ENCODE results near the gene HACD4. TPM values are rescaled to one million over a fixed set of nuclear protein-coding genes. Genes with fewer than 3 reads are reported as not detected.
"Not testable (repeated sequence)": the region's sequence is repeated elsewhere in the genome, so short reads cannot be mapped to it uniquely, and the experiment has no call there.

Gene HACD4
- total and polyA plus RNA-seq, 5 donors from 2014 or later = 8.2 to 12.0 (median 9.9) TPM

DNA sequence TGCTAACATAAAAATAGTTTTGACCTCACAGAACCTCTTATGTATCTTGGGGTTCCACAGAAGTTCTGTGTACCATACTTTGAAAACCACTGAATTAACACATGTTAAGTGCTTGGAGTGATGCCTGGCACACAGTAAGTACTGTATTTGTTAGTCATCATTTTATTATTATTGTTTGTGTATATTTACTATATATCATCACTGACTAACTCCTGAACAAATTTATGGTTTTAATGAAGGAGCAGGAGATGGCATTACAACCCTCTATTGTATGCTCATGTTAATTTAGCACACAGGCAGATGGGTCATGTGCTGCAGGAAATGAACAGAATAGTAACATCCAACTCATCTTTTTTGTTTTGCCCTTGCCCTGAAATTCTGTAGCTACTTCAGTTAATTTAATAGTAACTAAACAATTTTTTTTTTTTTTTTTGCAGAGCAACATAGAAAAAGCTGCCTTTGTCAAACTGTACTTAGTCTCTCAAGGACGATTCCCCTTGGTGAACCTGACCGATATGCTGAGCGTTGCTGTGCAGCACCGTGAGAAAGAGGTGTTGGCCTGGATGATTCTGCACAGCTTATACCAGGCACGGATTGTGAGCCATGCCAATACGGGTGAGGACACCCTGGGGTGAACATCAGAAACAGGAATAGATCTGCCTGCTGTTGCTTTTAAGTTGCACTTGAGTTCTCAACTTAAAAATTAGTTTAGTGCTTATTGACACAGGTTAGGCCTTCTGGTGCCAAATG is 45.4 kb downstream of the HACD4 start:
- no peak for DNase-seq
- H3K4me3 ChIP-seq (ENCODE audit: low read depth, low read length) = no peak overlapping the region
- H3K4me3 Mint-ChIP-seq = no peak overlapping the region
- no peaks in the 10 kb centered on the region for H3K9me3 Mint-ChIP-seq
- peaks cover 13% of the 10 kb centered on the region for H3K36me3 ChIP-seq (ENCODE audit: control insufficient read depth, insufficient read depth, low read length)
- H3K27me3 ChIP-seq (ENCODE audit: control insufficient read depth, insufficient read depth, low read length) = no peaks in the 10 kb centered on the region
- H3K27me3 Mint-ChIP-seq = no peaks in the 10 kb centered on the region
- H3K4me1 ChIP-seq (ENCODE audit: control insufficient read depth, insufficient read depth, low read length, poor library complexity, severe bottlenecking) = no peaks in the 10 kb centered on the region
- H3K9me3 ChIP-seq (ENCODE audit: control insufficient read depth in 2 of 2, low read length in 2 of 2) = no peaks in the 10 kb centered on the region
- no peaks in the 10 kb centered on the region for H3K4me1 Mint-ChIP-seq
- no peak overlapping the region for H3K27ac Mint-ChIP-seq
- H3K36me3 Mint-ChIP-seq = peaks cover 49% of the 10 kb centered on the region
- ATAC-seq (ENCODE audit: low read depth in 2 of 2) = no peak
- no peak overlapping the region for H3K27ac ChIP-seq (ENCODE audit: insufficient read depth, low read length, poor library complexity, severe bottlenecking)

DNA sequence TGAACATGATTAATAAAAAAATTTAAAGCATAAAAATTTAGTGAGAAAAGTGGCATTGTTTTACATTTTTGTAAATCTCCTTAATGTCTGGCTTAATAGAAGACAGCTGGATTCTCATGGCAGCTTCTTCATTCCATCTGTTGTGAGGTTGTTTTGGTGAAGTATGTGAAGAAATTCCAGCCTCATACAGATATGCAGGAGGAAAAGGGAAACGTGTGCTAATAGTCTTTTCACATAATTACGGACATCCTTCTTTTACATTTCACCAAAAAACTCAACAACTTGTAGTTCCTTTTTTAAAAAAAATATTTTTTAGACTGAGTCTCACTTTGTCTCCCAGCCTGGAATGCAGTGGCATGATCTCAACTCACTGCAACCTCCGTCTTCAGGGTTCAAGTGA is 46.9 kb downstream of the HACD4 start:
- Mint-ChIP-seq H3K27ac (no peak overlapping the region), H3K9me3 (no peaks in the 10 kb centered on the region), H3K4me1 (no peaks in the 10 kb centered on the region), H3K4me3 (no peak overlapping the region), H3K27me3 (no peaks in the 10 kb centered on the region), H3K36me3 (peaks cover 44% of the 10 kb centered on the region)
- H3K4me1 ChIP-seq (ENCODE audit: control insufficient read depth, insufficient read depth, low read length, poor library complexity, severe bottlenecking) = no peaks in the 10 kb centered on the region
- no peaks in the 10 kb centered on the region for H3K9me3 ChIP-seq (ENCODE audit: control insufficient read depth in 2 of 2, low read length in 2 of 2)
- no peak for ATAC-seq (ENCODE audit: low read depth in 2 of 2)
- H3K27ac ChIP-seq (ENCODE audit: insufficient read depth, low read length, poor library complexity, severe bottlenecking) = no peak overlapping the region
- H3K4me3 ChIP-seq (ENCODE audit: low read depth, low read length) = no peak overlapping the region
- DNase-seq = no peak
- H3K27me3 ChIP-seq (ENCODE audit: control insufficient read depth, insufficient read depth, low read length) = no peaks in the 10 kb centered on the region
- H3K36me3 ChIP-seq (ENCODE audit: control insufficient read depth, insufficient read depth, low read length) = peaks cover 11% of the 10 kb centered on the region

DNA sequence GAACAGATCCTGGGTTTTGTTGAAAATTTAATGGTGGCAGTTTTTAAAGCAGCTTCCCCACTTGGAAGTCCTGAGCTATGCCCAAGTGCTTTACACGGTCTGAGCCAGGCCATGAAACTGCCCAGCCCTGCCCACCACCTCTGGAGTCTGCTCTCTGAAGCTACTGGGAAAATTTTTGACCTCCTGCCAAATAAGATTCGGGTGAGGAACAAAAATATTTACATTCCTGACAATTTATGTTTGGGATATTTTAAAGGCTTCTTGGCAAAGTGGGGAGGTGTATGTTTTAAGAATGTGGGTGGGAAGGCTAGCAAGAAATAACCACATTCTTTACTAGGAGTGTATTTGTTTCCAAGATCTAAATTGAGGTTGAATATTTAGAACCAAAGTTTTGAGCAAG is 50.0 kb downstream of the HACD4 start:
- Mint-ChIP-seq H3K27ac (no peak overlapping the region), H3K9me3 (no peaks in the 10 kb centered on the region), H3K36me3 (peaks cover 46% of the 10 kb centered on the region), H3K27me3 (no peaks in the 10 kb centered on the region), H3K4me1 (no peaks in the 10 kb centered on the region), H3K4me3 (no peak overlapping the region)
- no peak overlapping the region for H3K4me3 ChIP-seq (ENCODE audit: low read depth, low read length)
- no peaks in the 10 kb centered on the region for H3K9me3 ChIP-seq (ENCODE audit: control insufficient read depth in 2 of 2, low read length in 2 of 2)
- no peaks in the 10 kb centered on the region for H3K27me3 ChIP-seq (ENCODE audit: control insufficient read depth, insufficient read depth, low read length)
- H3K36me3 ChIP-seq (ENCODE audit: control insufficient read depth, insufficient read depth, low read length) = peaks cover 18% of the 10 kb centered on the region
- ATAC-seq (ENCODE audit: low read depth in 2 of 2) (no peak), DNase-seq (no peak)
- no peak overlapping the region for H3K27ac ChIP-seq (ENCODE audit: insufficient read depth, low read length, poor library complexity, severe bottlenecking)
- no peaks in the 10 kb centered on the region for H3K4me1 ChIP-seq (ENCODE audit: control insufficient read depth, insufficient read depth, low read length, poor library complexity, severe bottlenecking)

- ATAC-seq (ENCODE audit: low read depth in 2 of 2) = no peak
- no peaks in the 10 kb centered on the region for H3K4me1 Mint-ChIP-seq
- no peak overlapping the region for H3K4me3 Mint-ChIP-seq
Measured at GRCh38 chr9:20980832-20981455, 50.5 kb downstream of the HACD4 start.

DNA sequence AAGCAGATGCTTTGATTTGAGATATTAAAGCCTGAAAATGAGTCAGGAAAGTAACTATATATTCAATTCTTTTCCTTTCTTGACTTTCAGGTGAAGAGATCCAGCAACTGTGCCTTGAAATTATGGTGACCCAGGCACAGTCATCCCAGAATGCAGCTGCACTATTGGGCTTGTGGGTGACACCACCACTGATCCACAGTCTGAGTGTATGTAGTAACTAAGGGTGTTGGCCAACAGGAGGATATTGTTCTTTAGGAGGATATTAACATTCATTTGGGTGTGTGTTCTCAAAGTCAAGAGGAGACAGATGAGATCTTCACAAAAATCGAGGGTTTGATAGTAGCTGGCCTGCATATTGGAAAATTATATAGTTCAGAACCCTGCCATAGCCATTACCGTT is 53.2 kb downstream of the HACD4 start:
- no peak overlapping the region for H3K27ac ChIP-seq (ENCODE audit: insufficient read depth, low read length, poor library complexity, severe bottlenecking)
- H3K9me3 Mint-ChIP-seq = no peaks in the 10 kb centered on the region
- no peaks in the 10 kb centered on the region for H3K4me1 ChIP-seq (ENCODE audit: control insufficient read depth, insufficient read depth, low read length, poor library complexity, severe bottlenecking)
- H3K9me3 ChIP-seq (ENCODE audit: control insufficient read depth in 2 of 2, low read length in 2 of 2) = no peaks in the 10 kb centered on the region
- no peak for DNase-seq
- H3K27me3 ChIP-seq (ENCODE audit: control insufficient read depth, insufficient read depth, low read length) = no peaks in the 10 kb centered on the region
- no peaks in the 10 kb centered on the region for H3K27me3 Mint-ChIP-seq
- H3K36me3 ChIP-seq (ENCODE audit: control insufficient read depth, insufficient read depth, low read length) = peaks cover 14% of the 10 kb centered on the region
- peaks cover 52% of the 10 kb centered on the region for H3K36me3 Mint-ChIP-seq
- H3K4me3 ChIP-seq (ENCODE audit: low read depth, low read length) = no peak overlapping the region
- no peak for ATAC-seq (ENCODE audit: low read depth in 2 of 2)
- no peak overlapping the region for H3K27ac Mint-ChIP-seq
- no peaks in the 10 kb centered on the region for H3K4me1 Mint-ChIP-seq
- no peak overlapping the region for H3K4me3 Mint-ChIP-seq

More at GRCh38 chr9:20980832-20981455, 50.5 kb downstream of the HACD4 start:
- Mint-ChIP-seq H3K27ac (no peak overlapping the region), H3K27me3 (no peaks in the 10 kb centered on the region), H3K36me3 (peaks cover 45% of the 10 kb centered on the region), H3K9me3 (no peaks in the 10 kb centered on the region)
- Histone ChIP-seq H3K27ac (ENCODE audit: insufficient read depth, low read length, poor library complexity, severe bottlenecking) (no peak overlapping the region), H3K27me3 (ENCODE audit: control insufficient read depth, insufficient read depth, low read length) (no peaks in the 10 kb centered on the region), H3K4me3 (ENCODE audit: low read depth, low read length) (no peak overlapping the region), H3K4me1 (ENCODE audit: control insufficient read depth, insufficient read depth, low read length, poor library complexity, severe bottlenecking) (no peaks in the 10 kb centered on the region), H3K9me3 (ENCODE audit: control insufficient read depth in 2 of 2, low read length in 2 of 2) (no peaks in the 10 kb centered on the region), H3K36me3 (ENCODE audit: control insufficient read depth, insufficient read depth, low read length) (peaks cover 18% of the 10 kb centered on the region)
- DNase-seq = no peak

DNA sequence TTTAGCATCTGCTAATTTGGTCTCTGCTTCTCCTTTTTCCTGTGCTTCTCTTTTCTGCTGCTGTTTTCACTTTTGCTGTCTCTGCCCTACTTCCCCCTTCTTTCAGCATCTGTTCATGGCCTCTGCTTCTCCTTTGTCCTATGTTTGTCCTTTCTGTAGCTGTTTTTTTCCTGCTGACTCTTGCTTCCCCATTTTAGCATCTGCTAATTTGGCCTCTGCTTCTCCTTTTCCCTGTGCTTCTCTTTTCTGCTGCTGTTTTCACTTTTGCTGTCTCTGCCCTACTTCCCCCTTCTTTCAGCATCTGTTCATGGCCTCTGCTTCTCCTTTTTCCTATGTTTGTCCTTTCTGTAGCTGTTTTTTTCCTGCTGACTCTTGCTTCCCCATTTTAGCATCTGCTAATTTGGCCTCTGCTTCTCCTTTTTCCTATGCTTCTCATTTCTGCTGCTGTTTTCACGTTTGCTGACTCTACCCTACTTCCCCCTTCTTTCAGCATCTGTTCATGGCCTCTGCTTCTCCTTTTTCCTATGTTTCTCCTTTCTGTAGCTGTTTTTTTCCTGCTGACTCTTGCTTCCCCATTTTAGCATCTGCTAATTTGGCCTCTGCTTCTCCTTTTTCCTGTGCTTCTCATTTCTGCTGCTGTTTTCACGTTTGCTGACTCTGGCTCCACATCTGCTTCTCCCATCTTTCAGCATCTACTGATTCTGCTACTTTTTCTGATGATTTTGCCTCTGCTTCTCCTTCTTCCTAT is 57.1 kb downstream of the HACD4 start:
- H3K4me3 ChIP-seq (ENCODE audit: low read depth, low read length); H3K27ac ChIP-seq (ENCODE audit: insufficient read depth, low read length, poor library complexity, severe bottlenecking); H3K9me3 Mint-ChIP-seq; H3K4me1 ChIP-seq (ENCODE audit: control insufficient read depth, insufficient read depth, low read length, poor library complexity, severe bottlenecking); H3K4me3 Mint-ChIP-seq; H3K36me3 ChIP-seq (ENCODE audit: control insufficient read depth, insufficient read depth, low read length); H3K27ac Mint-ChIP-seq; ATAC-seq (ENCODE audit: low read depth in 2 of 2); H3K4me1 Mint-ChIP-seq; DNase-seq; H3K9me3 ChIP-seq (ENCODE audit: control insufficient read depth in 2 of 2, low read length in 2 of 2); H3K27me3 ChIP-seq (ENCODE audit: control insufficient read depth, insufficient read depth, low read length); H3K27me3 Mint-ChIP-seq: not testable (repeated sequence)
- H3K36me3 Mint-ChIP-seq = peaks cover 40% of the 10 kb centered on the region

DNA sequence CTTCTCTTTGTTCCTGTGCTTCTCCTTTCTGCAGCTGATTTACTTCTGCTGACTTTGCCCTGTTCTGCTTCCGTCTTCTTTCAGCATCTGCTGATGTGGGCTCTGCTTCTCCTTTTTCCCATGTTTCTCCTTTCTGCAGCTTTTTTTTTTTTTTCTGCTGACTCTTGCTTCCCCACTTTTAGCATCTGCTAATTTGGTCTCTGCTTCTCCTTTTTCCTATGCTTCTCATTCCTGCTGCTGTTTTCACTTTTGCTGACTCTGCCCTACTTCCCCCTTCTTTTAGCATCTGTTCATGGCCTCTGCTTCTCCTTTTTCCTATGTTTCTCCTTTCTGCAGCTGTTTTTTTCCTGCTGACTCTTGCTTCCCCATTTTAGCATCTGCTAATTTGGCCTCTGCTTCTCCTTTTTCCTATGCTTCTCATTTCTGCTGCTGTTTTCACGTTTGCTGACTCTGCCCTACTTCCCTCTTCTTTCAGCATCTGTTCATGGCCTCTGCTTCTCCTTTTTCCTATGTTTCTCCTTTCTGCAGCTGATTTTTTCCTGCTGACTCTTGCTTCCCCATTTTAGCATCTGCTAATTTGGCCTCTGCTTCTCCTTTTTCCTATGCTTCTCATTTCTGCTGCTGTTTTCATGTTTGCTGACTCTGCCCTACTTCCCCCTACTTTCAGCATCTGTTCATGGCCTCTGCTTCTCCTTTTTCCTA is 58.0 kb downstream of the HACD4 start:
- not testable (repeated sequence) for H3K9me3 Mint-ChIP-seq; H3K4me1 ChIP-seq (ENCODE audit: control insufficient read depth, insufficient read depth, low read length, poor library complexity, severe bottlenecking); H3K27ac ChIP-seq (ENCODE audit: insufficient read depth, low read length, poor library complexity, severe bottlenecking); H3K27ac Mint-ChIP-seq; H3K27me3 ChIP-seq (ENCODE audit: control insufficient read depth, insufficient read depth, low read length); H3K27me3 Mint-ChIP-seq; DNase-seq; H3K4me3 ChIP-seq (ENCODE audit: low read depth, low read length); H3K4me3 Mint-ChIP-seq; H3K9me3 ChIP-seq (ENCODE audit: control insufficient read depth in 2 of 2, low read length in 2 of 2); H3K4me1 Mint-ChIP-seq; H3K36me3 ChIP-seq (ENCODE audit: control insufficient read depth, insufficient read depth, low read length); ATAC-seq (ENCODE audit: low read depth in 2 of 2)
- peaks cover 40% of the 10 kb centered on the region for H3K36me3 Mint-ChIP-seq
